PFSK-1 (cell line): ENCODE results near the gene CHST15. TPM values are rescaled to one million over a fixed set of nuclear protein-coding genes. Genes with fewer than 3 reads are reported as not detected.

Source experiments
- FOXP2 ChIP-seq: optimal IDR thresholded peaks from 2 replicates; pipeline ENCODE3; 2011; ENCODE audit warnings: borderline replicate concordance, control low read depth, inconsistent platforms; ENCODE audit not compliant: insufficient read depth; ENCODE audit errors: extremely low read length, extremely low read depth
- POLR2AphosphoS5 ChIP-seq: IDR thresholded peaks from 2 replicates; pipeline ENCODE4 v1.6.1; 2012; ENCODE audit warnings: low read depth, mild to moderate bottlenecking, control low read depth, low read length, moderate library complexity
- SIN3A ChIP-seq: IDR thresholded peaks from 2 replicates; pipeline ENCODE4 v1.6.1; 2012; ENCODE audit warnings: mild to moderate bottlenecking, low read length, moderate library complexity, borderline replicate concordance; ENCODE audit not compliant: insufficient read depth
- TAF1 ChIP-seq: IDR thresholded peaks from 2 replicates; pipeline ENCODE4 v1.6.1; 2012; ENCODE audit warnings: low read length, control low read depth, borderline replicate concordance; ENCODE audit not compliant: insufficient read depth
- polyA plus RNA-seq: library from polyadenylated mRNA; unstranded; fragments of >200 nt; gene quantifications from one replicate; pipeline ENCODE4 v1.2.1, GENCODE V29; 2012; ENCODE audit warnings: low read depth, missing spikeins; ENCODE audit not compliant: insufficient read length
- TF ChIP-seq, protein P1 (sequence below), 2 experiments: IDR thresholded peaks; 2 replicates each; pipeline versions ENCODE4 v1.6.1 to v1.8.0; 2011 to 2012; ENCODE audit warnings: low read depth in 2 of 2, low read length in 2 of 2, control low read depth in 1 of 2, inconsistent platforms in 1 of 2, mild to moderate bottlenecking in 1 of 2, moderate library complexity in 1 of 2; ENCODE audit not compliant: insufficient read depth in 1 of 2

Gene CHST15
- polyA plus RNA-seq, result 7.3 TPM

DNA sequence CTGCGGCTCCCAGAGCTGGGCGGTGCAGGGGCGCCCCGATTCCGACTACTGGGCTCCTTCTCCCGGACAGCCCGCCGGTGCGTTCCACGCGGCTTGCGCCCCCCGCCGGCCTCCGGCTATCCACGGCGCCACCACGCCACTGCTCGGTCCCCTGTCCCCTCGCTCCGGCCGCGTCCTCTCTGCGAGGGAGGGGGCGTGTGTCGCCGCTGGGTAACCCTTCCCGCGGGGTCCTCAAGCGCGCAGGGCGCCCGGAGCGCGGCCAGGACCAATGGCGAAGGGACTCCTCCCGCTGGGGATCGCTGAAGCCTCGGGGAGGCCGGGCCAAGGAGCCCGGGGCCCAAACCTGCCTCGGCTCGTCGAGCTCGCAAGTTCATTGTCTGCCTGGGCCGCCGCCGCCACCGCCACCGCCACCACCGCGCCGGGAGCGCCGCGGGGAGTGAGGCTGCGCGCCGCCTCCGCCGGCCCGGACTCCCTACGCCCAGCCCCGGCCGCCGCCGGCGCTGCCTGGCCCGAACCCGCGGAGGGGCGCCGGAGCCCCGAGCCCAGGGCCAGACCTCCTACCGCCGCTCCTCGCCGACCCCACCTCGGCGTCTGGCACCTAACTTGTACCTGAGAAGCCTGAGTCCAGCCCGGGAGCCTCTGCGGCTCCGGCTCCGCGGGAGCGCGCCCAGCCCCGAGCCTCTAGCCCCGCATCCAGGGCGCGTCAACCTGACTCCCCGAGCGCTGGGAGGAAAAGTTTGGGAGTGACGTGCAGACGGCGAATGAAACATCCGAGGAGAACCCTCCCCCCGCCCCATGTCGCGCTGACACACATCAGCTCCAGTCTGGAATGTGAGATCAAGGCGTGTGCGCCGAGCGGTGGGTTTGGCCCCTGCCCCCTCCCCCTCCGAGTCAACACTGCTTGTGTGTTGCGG lies at the start of gene CHST15:
Gene CHST15, minus strand, starts transcription at position 739 of the 914 bp plus-strand sequence. CDS start 47,386 bp downstream, outside the sequence.
- TF ChIP-seq SIN3A, result no peak
- TF ChIP-seq, protein P1, sequence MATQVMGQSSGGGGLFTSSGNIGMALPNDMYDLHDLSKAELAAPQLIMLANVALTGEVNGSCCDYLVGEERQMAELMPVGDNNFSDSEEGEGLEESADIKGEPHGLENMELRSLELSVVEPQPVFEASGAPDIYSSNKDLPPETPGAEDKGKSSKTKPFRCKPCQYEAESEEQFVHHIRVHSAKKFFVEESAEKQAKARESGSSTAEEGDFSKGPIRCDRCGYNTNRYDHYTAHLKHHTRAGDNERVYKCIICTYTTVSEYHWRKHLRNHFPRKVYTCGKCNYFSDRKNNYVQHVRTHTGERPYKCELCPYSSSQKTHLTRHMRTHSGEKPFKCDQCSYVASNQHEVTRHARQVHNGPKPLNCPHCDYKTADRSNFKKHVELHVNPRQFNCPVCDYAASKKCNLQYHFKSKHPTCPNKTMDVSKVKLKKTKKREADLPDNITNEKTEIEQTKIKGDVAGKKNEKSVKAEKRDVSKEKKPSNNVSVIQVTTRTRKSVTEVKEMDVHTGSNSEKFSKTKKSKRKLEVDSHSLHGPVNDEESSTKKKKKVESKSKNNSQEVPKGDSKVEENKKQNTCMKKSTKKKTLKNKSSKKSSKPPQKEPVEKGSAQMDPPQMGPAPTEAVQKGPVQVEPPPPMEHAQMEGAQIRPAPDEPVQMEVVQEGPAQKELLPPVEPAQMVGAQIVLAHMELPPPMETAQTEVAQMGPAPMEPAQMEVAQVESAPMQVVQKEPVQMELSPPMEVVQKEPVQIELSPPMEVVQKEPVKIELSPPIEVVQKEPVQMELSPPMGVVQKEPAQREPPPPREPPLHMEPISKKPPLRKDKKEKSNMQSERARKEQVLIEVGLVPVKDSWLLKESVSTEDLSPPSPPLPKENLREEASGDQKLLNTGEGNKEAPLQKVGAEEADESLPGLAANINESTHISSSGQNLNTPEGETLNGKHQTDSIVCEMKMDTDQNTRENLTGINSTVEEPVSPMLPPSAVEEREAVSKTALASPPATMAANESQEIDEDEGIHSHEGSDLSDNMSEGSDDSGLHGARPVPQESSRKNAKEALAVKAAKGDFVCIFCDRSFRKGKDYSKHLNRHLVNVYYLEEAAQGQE (IDR thresholded peaks at IDR 0.05; ENCODE audit: insufficient read depth in 1 of 2, low read depth in 2 of 2, low read length in 2 of 2), result no peak

GRCh38 chr10:124142960-124143359 lies 49.6 kb upstream of the CHST15 start:
- no peak for TF ChIP-seq SIN3A
- TF ChIP-seq FOXP2, result no peak
- TF ChIP-seq, protein P1 (IDR thresholded peaks at IDR 0.05; ENCODE audit: insufficient read depth in 1 of 2, low read depth in 2 of 2, low read length in 2 of 2), result no peak
- no peak for TF ChIP-seq POLR2AphosphoS5
- TF ChIP-seq TAF1, result no peak

DNA sequence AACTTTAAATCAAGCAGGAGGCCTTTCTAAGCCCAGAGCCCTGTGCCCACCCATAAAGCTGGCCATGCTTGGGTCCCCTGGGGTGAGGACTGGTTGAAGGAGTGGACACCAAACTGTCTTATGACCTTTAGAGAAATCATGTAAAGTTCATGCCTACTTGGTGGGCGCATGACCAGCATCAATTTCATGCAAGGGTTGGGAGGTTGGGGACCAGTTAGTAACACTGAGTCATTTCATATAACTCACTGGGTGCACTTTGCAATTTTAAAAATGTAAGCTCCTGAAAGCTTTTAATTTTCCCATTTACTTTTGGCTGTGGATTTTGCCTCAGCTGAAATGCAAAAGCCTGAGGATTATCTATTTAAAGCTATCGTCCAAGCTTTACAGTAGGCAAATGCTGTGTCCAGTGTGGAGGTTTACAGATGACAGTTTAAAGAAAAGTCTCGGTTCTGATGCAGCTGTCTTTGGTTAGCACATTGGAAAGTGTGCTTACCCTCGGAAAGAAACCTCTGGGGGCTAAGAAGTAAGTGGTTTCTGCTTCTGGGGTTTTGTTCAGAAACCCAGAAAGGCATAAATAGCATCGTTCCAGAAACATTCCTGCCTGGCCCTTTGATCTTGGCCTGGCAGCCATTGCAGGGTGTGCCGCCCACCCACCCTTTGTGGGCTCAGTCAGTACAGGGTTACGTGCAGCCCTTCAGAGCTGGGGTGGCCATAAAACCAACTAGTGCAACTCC lies 48.8 kb upstream of the CHST15 start:
- no peak for TF ChIP-seq TAF1
- TF ChIP-seq POLR2AphosphoS5, result no peak
- TF ChIP-seq, protein P1 (IDR thresholded peaks at IDR 0.05; ENCODE audit: insufficient read depth in 1 of 2, low read depth in 2 of 2, low read length in 2 of 2), result no peak
- no peak for TF ChIP-seq SIN3A
- no peak for TF ChIP-seq FOXP2

DNA sequence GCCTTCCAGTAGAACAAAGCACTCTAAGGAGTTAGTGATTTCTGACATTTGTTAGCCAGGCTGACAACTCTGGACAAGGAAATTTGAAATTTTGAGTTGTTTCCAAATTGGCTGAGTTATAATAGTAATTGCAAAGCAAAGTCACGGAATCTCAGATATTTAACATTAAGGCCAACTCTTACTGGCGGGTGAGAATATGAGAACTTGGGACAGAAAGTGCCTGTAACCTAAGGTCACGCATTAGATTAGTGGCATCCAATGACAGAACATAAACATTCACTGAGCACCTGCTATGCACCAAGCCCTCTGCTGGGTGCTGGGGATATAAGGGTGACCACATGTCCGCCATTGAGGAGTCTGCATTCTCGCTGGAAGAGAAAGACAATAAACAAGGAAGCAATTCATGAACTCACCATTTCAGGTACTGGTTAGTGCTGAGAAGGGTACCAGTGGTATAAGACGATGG lies 45.5 kb upstream of the CHST15 start:
- TF ChIP-seq POLR2AphosphoS5, result no peak
- no peak for TF ChIP-seq TAF1
- TF ChIP-seq FOXP2, result no peak
- TF ChIP-seq, protein P1 (IDR thresholded peaks at IDR 0.05; ENCODE audit: insufficient read depth in 1 of 2, low read depth in 2 of 2, low read length in 2 of 2), result no peak
- TF ChIP-seq SIN3A, result no peak
